Measurements from ENCODE around the gene INPP5F.

The INPP5F gene

DNA sequence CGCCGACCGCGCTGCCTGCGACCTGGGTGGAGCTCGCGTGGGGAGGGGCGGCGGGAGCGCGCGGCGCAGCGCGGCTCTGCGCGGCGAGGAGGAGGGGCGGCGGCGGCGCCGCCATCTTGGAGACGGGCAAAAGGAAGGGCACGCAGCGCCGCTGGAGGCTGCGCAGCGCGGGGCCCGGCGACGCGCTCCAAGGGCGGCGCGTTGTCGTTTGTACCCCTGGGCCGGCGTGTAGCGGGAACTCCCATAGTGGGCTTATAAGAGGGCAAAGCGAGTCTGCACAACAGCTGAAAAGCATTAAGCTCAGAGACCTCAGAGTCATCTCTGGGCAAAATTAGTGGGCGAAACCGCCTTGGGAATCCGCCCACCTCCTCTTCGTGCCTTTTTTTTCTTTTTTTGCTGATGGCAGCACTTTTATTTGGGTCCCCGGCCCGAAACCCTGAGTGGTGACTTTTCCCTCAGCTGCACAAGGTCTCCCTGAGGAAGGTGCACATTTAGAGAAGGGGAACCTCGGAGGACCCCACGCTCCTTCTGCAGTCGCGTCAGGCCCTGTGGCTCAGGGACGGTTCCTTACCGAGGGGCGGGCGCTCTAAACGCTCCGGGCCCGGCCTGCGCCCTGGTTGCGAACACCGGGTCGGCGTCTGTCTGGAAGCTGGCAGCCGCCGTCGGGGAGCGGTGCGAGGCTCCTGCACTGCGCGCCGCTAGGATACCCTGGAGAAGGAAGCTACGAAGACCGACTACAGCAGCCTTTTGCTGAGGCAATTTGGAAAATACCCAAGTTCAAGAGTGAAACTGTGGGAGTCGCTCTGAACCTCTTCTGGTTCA lies 147.2 kb downstream of the INPP5F start:
- TF ChIP-seq POLR2A (IDR thresholded peaks at IDR 0.05; ENCODE audit: low read length) (peak; percentile 75), GATA1 (IDR thresholded peaks at IDR 0.05; ENCODE audit: low read depth, low read length) (no peak)
- DNase-seq: peak; percentile 91 to 93

DNA sequence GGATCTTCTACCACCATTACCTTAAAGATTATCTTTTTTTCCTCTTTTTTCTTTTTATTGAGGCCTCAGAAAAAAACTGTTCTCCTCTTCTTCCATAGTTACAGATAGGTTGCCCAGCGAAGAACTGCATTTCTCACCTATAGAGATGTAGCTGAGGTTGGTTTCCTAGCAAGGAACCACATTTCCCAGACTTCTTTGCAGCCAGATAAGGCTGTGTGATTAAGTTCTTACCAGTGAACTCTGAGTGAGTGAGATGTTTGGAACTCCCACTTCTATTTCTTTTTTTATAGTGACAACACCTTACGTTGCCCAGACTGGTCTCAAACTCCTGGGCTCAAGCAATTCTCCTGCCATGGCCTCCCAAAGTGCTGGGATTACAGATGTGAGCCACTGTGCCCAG lies 152.7 kb downstream of the INPP5F start:
- TF ChIP-seq GATA1 (IDR thresholded peaks at IDR 0.05; ENCODE audit: low read depth, low read length) (no peak), POLR2A (IDR thresholded peaks at IDR 0.05; ENCODE audit: low read length) (no peak)
- no peak for DNase-seq
